CD8-positive, alpha-beta memory T cell (primary cell): Measurements from ENCODE around the gene MYO15B. TPM values are rescaled to one million over a fixed set of nuclear protein-coding genes. Genes with fewer than 3 reads are reported as not detected.

ENCODE experiments used
- CTCF ChIA-PET: fragments of 350-600 bp; sonication (Branson Sonifier 250); formaldehyde crosslinking; loops from one replicate; lab custom pipeline; 2021; ENCODE audit warnings: antibody characterized with exemption; lab: Charles Lee
- POLR2A ChIA-PET: fragments of 350-600 bp; sonication (Branson Sonifier 250); formaldehyde crosslinking; loops from one replicate; lab custom pipeline; 2021; ENCODE audit warnings: antibody characterized with exemption; lab: Charles Lee
- DNase-seq, 5 donors: peaks; one replicate each; pipeline versions ENCODE4 v3.0.0 to v3.0.0-alpha.2; 2020 to 2022; ENCODE audit warnings: mixed read lengths in 1 of 5
- H3K27ac ChIP-seq: one replicate; pipeline ENCODE4 v1.7.0; 2013; ENCODE audit warnings: low read depth, mild to moderate bottlenecking, low read length, moderate library complexity
- H3K27me3 ChIP-seq: 2 replicates; pipeline ENCODE4 v1.7.0; 2013; ENCODE audit warnings: low read length, mild to moderate bottlenecking; ENCODE audit not compliant: insufficient read depth, poor library complexity, severe bottlenecking
- H3K36me3 ChIP-seq: 2 replicates; pipeline ENCODE4 v1.7.0; 2013; ENCODE audit warnings: mild to moderate bottlenecking, low read length, moderate library complexity; ENCODE audit not compliant: insufficient read depth
- H3K4me1 ChIP-seq: 2 replicates; pipeline ENCODE4 v1.7.0; 2013; ENCODE audit warnings: mild to moderate bottlenecking, low read length, moderate library complexity; ENCODE audit not compliant: insufficient read depth
- H3K4me3 ChIP-seq: 2 replicates; pipeline ENCODE4 v1.7.0; 2013; ENCODE audit warnings: mild to moderate bottlenecking, low read length
- H3K9me3 ChIP-seq: 2 replicates; pipeline ENCODE4 v1.7.0; 2013; ENCODE audit warnings: mild to moderate bottlenecking, low read length
- H3K27ac Mint-ChIP-seq, 8 donors: one replicate each; pipeline ENCODE4 v1.8.0; 2020 to 2021; ENCODE audit warnings: mixed read lengths in 8 of 8, mild to moderate bottlenecking in 6 of 8, inconsistent platforms in 3 of 8, moderate library complexity in 3 of 8
- H3K27me3 Mint-ChIP-seq, 2 donors: one replicate each; pipeline ENCODE4 v1.8.0; 2020 to 2021; ENCODE audit warnings: mixed read lengths in 2 of 2, mild to moderate bottlenecking in 1 of 2, moderate library complexity in 1 of 2
- H3K36me3 Mint-ChIP-seq, 3 donors: one replicate each; pipeline ENCODE4 v1.8.0; 2020 to 2021; ENCODE audit warnings: mixed read lengths in 3 of 3, inconsistent platforms in 1 of 3, mild to moderate bottlenecking in 1 of 3
- H3K4me1 Mint-ChIP-seq, 3 donors: one replicate each; pipeline ENCODE4 v1.8.0; 2020 to 2021; ENCODE audit warnings: mixed read lengths in 3 of 3, inconsistent platforms in 1 of 3, mild to moderate bottlenecking in 1 of 3
- H3K4me3 Mint-ChIP-seq, 7 donors: one replicate each; pipeline ENCODE4 v1.8.0; 2020 to 2021; ENCODE audit warnings: mixed read lengths in 7 of 7, mild to moderate bottlenecking in 6 of 7, moderate library complexity in 4 of 7, inconsistent platforms in 2 of 7
- H3K9me3 Mint-ChIP-seq, 5 donors: one replicate each; pipeline ENCODE4 v1.8.0; 2020 to 2022; ENCODE audit warnings: mixed read lengths in 5 of 5, mild to moderate bottlenecking in 3 of 5, moderate library complexity in 2 of 5, inconsistent platforms in 1 of 5
- polyA plus RNA-seq: library from polyadenylated mRNA; unstranded; fragments of 300-500 nt; fragmentation: Illumina TruSeq; gene quantifications from one replicate; pipeline ENCODE4 v1.2.3, GENCODE V29; 2021
- total RNA-seq, 2 experiments: library from RNA; stranded (reverse); gene quantifications; one replicate each; pipeline ENCODE4 v1.2.3, GENCODE V29; 2021

The MYO15B gene
- total and polyA plus RNA-seq, 3 experiments from 2014 or later = 1.6 to 33.3 (median 26.1) TPM

DNA sequence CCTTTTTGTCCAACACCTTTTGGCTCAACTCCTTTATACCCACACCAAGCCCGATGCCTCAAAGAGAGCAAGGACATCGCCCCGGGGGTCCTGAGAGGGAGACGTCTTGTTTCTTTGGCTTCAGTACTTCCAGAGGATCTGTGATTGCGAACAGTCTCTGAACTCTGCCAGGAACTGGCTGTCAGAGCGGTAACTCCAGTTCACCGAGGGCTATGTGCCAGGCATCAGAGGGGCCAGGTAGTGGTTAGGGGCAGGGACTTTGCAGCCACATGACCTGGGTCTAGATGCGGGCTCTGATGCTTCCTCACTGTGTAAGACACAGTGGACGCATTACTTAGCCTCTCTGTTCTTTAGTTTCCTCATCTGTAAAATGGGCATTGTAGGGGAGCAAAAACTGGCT lies 40.5 kb upstream of the MYO15B start:
- POLR2A ChIA-PET = no interaction called here
- Histone ChIP-seq H3K9me3 (no peaks in the 10 kb centered on the region), H3K4me1 (no peaks in the 10 kb centered on the region), H3K27ac (no peak overlapping the region), H3K4me3 (no peak overlapping the region), H3K36me3 (no peaks in the 10 kb centered on the region), H3K27me3 (no peaks in the 10 kb centered on the region)
- H3K27me3 Mint-ChIP-seq = peaks cover 0 to 1% of the 10 kb centered on the region in 2 donors
- no peaks in the 10 kb centered on the region for H3K4me1 Mint-ChIP-seq
- H3K9me3 Mint-ChIP-seq = no peaks in the 10 kb centered on the region
- CTCF ChIA-PET = no interaction called here
- H3K4me3 Mint-ChIP-seq = no peak overlapping the region
- no peak overlapping the region for H3K27ac Mint-ChIP-seq
- H3K36me3 Mint-ChIP-seq = peaks cover 0 to 34% (median 5%) of the 10 kb centered on the region in 3 donors
- no peak for DNase-seq

GRCh38 chr17:75548813-75549212 lies 38.8 kb upstream of the MYO15B start:
- Mint-ChIP-seq H3K36me3 (peaks cover 0 to 33% (median 5%) of the 10 kb centered on the region in 3 donors), H3K4me3 (no peak overlapping the region), H3K4me1 (no peaks in the 10 kb centered on the region), H3K27ac (peak overlapping the region in 1 of 8 donors; percentile 46), H3K9me3 (no peaks in the 10 kb centered on the region), H3K27me3 (no peaks in the 10 kb centered on the region)
- Histone ChIP-seq H3K27me3 (no peaks in the 10 kb centered on the region), H3K9me3 (no peaks in the 10 kb centered on the region), H3K4me3 (no peak overlapping the region), H3K4me1 (no peaks in the 10 kb centered on the region), H3K27ac (no peak overlapping the region), H3K36me3 (no peaks in the 10 kb centered on the region)
- DNase-seq = no peak
- CTCF ChIA-PET = no interaction called here
- POLR2A ChIA-PET = no interaction called here

DNA sequence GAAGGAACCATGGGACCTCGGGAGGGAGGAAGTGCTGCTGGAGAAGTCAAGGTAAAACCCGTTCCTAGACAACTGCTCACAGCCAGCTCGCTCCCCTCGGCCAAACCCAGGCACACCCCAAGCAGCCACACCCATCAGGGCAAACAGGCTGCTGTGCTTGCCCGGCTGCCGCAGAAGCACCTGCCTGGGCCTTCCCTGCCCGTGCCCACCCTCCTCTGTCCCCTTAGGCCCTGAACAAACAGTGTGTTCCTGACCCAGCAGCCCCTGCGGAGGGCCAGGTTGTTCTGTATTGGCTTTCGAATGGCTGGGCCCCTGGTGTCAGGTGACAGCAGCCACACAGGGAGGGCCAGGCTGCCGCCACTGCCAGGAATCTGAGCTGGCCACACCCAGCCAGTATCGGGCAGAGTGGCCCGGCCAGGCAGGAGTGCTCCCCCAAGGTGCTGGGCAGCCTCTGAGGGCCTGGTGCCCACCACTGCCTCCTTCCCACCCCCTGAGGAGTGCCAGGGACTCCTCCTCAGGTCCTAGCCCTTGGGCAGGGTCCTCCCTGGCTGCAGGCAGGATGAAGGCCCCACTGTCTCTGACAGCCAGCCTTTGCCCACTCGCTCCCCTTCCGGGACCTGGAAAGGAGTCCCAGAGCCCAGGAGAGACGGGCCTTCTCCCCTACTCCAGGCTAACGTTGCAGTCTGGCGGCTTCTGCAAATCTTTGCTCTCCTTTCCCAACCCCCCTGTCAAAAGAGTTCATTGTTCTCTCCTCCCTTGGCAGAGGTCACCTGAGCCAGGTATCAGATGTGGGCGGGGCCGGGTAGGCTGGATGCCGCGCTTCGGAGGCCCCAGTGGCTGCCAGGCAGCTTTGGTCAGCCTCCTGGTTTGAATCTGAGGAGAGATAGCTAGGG lies 38.1 kb upstream of the MYO15B start:
- Histone ChIP-seq H3K27me3 (no peaks in the 10 kb centered on the region), H3K4me3 (no peak overlapping the region), H3K36me3 (no peaks in the 10 kb centered on the region), H3K9me3 (no peaks in the 10 kb centered on the region), H3K27ac (no peak overlapping the region), H3K4me1 (no peaks in the 10 kb centered on the region)
- ChIA-PET POLR2A (no interaction called here), CTCF (no interaction called here)
- no peaks in the 10 kb centered on the region for H3K27me3 Mint-ChIP-seq
- no peak for DNase-seq
- no peaks in the 10 kb centered on the region for H3K4me1 Mint-ChIP-seq
- H3K36me3 Mint-ChIP-seq = peaks cover 0 to 30% (median 5%) of the 10 kb centered on the region in 3 donors
- H3K4me3 Mint-ChIP-seq = no peak overlapping the region
- no peaks in the 10 kb centered on the region for H3K9me3 Mint-ChIP-seq
- H3K27ac Mint-ChIP-seq = peak overlapping the region in 1 of 8 donors; percentile 46

DNA sequence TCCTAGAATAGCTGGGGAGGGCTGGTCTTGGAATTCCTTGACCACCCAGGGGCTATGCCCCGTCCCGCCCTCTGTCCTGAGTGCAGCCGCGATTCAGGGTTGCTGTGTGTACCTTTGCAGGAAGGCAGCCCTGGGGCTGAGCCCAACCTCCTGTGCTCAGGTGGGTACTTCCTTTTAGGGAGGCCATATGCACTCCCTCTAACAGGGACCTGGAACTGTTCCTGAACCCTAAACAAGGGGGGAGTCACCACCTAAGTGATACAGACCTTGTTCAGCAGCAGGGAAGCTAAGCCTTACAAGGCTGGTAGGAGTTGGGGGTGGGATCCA lies 37.5 kb upstream of the MYO15B start:
- peak overlapping the region in 1 of 8 donors; percentile 54 for H3K27ac Mint-ChIP-seq
- ChIA-PET CTCF (no interaction called here), POLR2A (no interaction called here)
- H3K4me1 Mint-ChIP-seq = no peaks in the 10 kb centered on the region
- no peaks in the 10 kb centered on the region for H3K9me3 ChIP-seq
- H3K27me3 ChIP-seq = no peaks in the 10 kb centered on the region
- no peaks in the 10 kb centered on the region for H3K36me3 ChIP-seq
- H3K27me3 Mint-ChIP-seq = no peaks in the 10 kb centered on the region
- no peak overlapping the region for H3K4me3 ChIP-seq
- no peak overlapping the region for H3K4me3 Mint-ChIP-seq
- no peak for DNase-seq
- no peaks in the 10 kb centered on the region for H3K4me1 ChIP-seq
- peaks cover 0 to 30% (median 5%) of the 10 kb centered on the region in 3 donors for H3K36me3 Mint-ChIP-seq
- no peaks in the 10 kb centered on the region for H3K9me3 Mint-ChIP-seq
- no peak overlapping the region for H3K27ac ChIP-seq

DNA sequence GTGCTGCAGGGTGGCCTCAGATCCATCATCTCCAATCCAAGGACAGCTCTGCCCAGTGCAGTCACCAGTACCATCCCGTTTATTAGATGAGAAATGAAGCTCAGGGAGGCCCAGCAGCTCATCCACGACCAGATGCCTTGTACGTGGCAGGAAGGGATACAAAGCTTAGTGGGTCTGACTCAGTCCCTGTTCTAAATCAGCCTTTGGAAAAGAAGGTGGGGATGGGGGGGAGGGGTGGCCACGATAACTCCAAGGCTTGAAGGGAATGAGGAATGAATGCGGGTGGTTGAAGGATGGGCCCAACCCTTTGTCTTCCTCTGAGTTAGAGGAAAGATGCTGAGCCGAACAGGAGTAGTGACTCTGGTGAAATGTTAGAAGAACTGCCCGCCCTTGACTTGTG lies 36.3 kb upstream of the MYO15B start:
- ChIA-PET CTCF (interaction anchor here (0.6 to 1.4 kb wide), 2 partner anchors 12 to 16 kb away, joined by 3 read pairs; no protein-coding TSS in a partner anchor), POLR2A (no interaction called here)
- H3K9me3 ChIP-seq = no peaks in the 10 kb centered on the region
- no peak overlapping the region for H3K4me3 ChIP-seq
- DNase-seq = no peak
- Mint-ChIP-seq H3K36me3 (peaks cover 0 to 20% (median 4%) of the 10 kb centered on the region in 3 donors), H3K27ac (no peak overlapping the region), H3K4me1 (no peaks in the 10 kb centered on the region), H3K4me3 (no peak overlapping the region), H3K9me3 (no peaks in the 10 kb centered on the region), H3K27me3 (no peaks in the 10 kb centered on the region)
- H3K36me3 ChIP-seq = no peaks in the 10 kb centered on the region
- no peak overlapping the region for H3K27ac ChIP-seq
- no peaks in the 10 kb centered on the region for H3K27me3 ChIP-seq
- H3K4me1 ChIP-seq = no peaks in the 10 kb centered on the region

- peak overlapping the region in 1 of 8 donors; percentile 14 for H3K27ac Mint-ChIP-seq
- CTCF ChIA-PET = interaction anchor here (1.4 kb wide), 1 partner anchor 17 kb away, joined by 3 read pairs; no protein-coding TSS in a partner anchor
- Histone ChIP-seq H3K27ac (no peak overlapping the region), H3K4me1 (no peaks in the 10 kb centered on the region), H3K36me3 (no peaks in the 10 kb centered on the region), H3K27me3 (no peaks in the 10 kb centered on the region), H3K4me3 (no peak overlapping the region), H3K9me3 (no peaks in the 10 kb centered on the region)
- H3K27me3 Mint-ChIP-seq = no peaks in the 10 kb centered on the region
- H3K4me1 Mint-ChIP-seq = no peaks in the 10 kb centered on the region
- H3K9me3 Mint-ChIP-seq = no peaks in the 10 kb centered on the region
- POLR2A ChIA-PET = no interaction called here
- DNase-seq = no peak
- no peak overlapping the region for H3K4me3 Mint-ChIP-seq
- peaks cover 0 to 14% (median 3%) of the 10 kb centered on the region in 3 donors for H3K36me3 Mint-ChIP-seq
These were observed 34.9 kb upstream of the MYO15B start for GRCh38 chr17:75552425-75553294.

- H3K9me3 ChIP-seq = no peaks in the 10 kb centered on the region
- H3K4me3 ChIP-seq = no peak overlapping the region
- Mint-ChIP-seq H3K27me3 (no peaks in the 10 kb centered on the region), H3K36me3 (peaks cover 0 to 12% (median 3%) of the 10 kb centered on the region in 3 donors), H3K4me3 (no peak overlapping the region), H3K27ac (peak overlapping the region in 1 of 8 donors; percentile 14), H3K9me3 (no peaks in the 10 kb centered on the region), H3K4me1 (no peaks in the 10 kb centered on the region)
- ChIA-PET POLR2A (no interaction called here), CTCF (no interaction called here)
- DNase-seq = no peak
- H3K27ac ChIP-seq = no peak overlapping the region
- H3K4me1 ChIP-seq = no peaks in the 10 kb centered on the region
- no peaks in the 10 kb centered on the region for H3K27me3 ChIP-seq
- no peaks in the 10 kb centered on the region for H3K36me3 ChIP-seq
These were observed 34.1 kb upstream of the MYO15B start for GRCh38 chr17:75553295-75554110.
